Measurements from ENCODE around the gene SETD2.

DNA sequence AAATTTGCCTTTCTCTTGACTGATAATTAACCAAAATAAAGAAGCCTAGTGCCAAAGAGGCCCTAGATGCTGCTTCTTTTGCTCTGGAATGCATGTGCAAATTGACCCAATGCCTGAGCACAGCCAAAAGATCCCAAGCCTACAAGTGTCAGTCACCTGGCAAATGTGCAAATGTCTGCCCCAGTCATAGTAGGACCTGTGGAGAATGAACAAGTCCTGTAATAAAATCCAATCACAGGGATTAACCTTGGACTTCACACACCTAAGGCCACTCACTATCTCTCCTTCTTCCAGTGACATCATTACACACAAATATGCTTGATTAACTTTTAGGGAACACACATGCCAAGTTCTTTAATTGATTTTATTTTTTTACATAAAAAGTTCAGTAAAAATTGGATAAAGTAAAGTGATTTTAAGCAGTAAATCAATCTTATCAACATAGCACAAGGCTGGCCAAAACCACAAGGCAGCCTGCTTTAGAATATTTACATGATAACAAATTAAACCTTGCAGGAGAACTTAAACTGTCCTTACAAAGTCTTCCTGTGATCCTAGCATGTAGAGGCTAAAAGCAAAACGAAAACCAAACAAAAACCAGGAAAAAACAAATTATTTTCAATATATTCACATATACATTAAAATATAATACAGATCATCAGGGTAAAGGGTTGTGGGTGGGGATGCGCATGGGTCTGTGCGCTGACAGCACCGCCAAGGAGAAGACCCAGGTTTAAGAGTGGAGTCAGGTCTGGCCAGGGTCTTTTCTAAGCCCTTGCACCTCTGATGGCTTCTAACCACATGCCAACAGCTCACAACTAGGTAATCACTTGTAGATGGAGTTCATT, 147.6 kb downstream of the SETD2 start:
- TF ChIP-seq, protein P1, sequence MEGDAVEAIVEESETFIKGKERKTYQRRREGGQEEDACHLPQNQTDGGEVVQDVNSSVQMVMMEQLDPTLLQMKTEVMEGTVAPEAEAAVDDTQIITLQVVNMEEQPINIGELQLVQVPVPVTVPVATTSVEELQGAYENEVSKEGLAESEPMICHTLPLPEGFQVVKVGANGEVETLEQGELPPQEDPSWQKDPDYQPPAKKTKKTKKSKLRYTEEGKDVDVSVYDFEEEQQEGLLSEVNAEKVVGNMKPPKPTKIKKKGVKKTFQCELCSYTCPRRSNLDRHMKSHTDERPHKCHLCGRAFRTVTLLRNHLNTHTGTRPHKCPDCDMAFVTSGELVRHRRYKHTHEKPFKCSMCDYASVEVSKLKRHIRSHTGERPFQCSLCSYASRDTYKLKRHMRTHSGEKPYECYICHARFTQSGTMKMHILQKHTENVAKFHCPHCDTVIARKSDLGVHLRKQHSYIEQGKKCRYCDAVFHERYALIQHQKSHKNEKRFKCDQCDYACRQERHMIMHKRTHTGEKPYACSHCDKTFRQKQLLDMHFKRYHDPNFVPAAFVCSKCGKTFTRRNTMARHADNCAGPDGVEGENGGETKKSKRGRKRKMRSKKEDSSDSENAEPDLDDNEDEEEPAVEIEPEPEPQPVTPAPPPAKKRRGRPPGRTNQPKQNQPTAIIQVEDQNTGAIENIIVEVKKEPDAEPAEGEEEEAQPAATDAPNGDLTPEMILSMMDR (IDR thresholded peaks at IDR 0.05; ENCODE audit: low read length), result no peak
- no peak for TF ChIP-seq EZH2 (IDR thresholded peaks at IDR 0.05; ENCODE audit: borderline replicate concordance, low read length)

All from OCI-LY1 (cell line).